ENCODE results near the gene INVS. TPM values are rescaled to one million over a fixed set of nuclear protein-coding genes. Genes with fewer than 3 reads are reported as not detected.

INVS gene
- total RNA-seq, 1 experiment from 2014 or later = 21.1 TPM

- RAD21 ChIA-PET (ENCODE audit: low non-redundant PET in 1 of 2, low total read pairs in 2 of 2, uncharacterized antibody in 2 of 2, unreplicated experiment in 2 of 2) = no interaction called here
These were observed 97.8 kb downstream of the INVS start for GRCh38 chr9:100196828-100197227.

More at GRCh38 chr9:100196828-100197227, 97.8 kb downstream of the INVS start:
- no peak overlapping the region for H3K4me2 ChIP-seq (ENCODE audit: low read length)
- no peak overlapping the region for H3K27ac ChIP-seq (ENCODE audit: low read depth, low read length)
- H3K27me3 ChIP-seq (ENCODE audit: insufficient read depth, low read length) = no peaks in the 10 kb centered on the region
- intact Hi-C loops (cut with micrococcal nuclease) = no loop called here
- no TSS peak for BruUV-seq (replicated peaks)
- no peak overlapping the region for H3K9ac ChIP-seq (ENCODE audit: low read length)
- DNase-seq (ENCODE audit: low read depth, low spot score) (no peak), ATAC-seq (no peak)
- no peaks in the 10 kb centered on the region for H3K9me2 ChIP-seq (ENCODE audit: insufficient read depth)
- H4K20me1 ChIP-seq (ENCODE audit: insufficient read depth) = no peaks in the 10 kb centered on the region
- CTCF ChIA-PET = no interaction called here
- no peak overlapping the region for H2AFZ ChIP-seq (ENCODE audit: low read depth, low read length, poor library complexity, severe bottlenecking)
- POLR2A ChIA-PET = no interaction called here
- TF ChIP-seq CEBPB (IDR thresholded peaks at IDR 0.05; ENCODE audit: low read depth) (no peak), POLR2A (IDR thresholded peaks at IDR 0.05; ENCODE audit: borderline replicate concordance, extremely low read depth, insufficient read depth, insufficient read length) (no peak), MAX (IDR thresholded peaks at IDR 0.05) (no peak), POLR2AphosphoS5 (IDR thresholded peaks at IDR 0.05; ENCODE audit: low read depth, low read length) (no peak), ZNF274 (IDR thresholded peaks at IDR 0.05; ENCODE audit: low read depth, low read length) (no peak), ZFX (IDR thresholded peaks at IDR 0.05) (no peak), YY1 (IDR thresholded peaks at IDR 0.05; ENCODE audit: extremely low read depth, insufficient replicate concordance, low read depth, low read length) (no peak), REST (IDR thresholded peaks at IDR 0.05; ENCODE audit: low read depth) (no peak), TCF7L2 (IDR thresholded peaks at IDR 0.05; ENCODE audit: borderline replicate concordance, extremely low read depth, insufficient read depth, insufficient read length) (no peak), ZBTB33 (IDR thresholded peaks at IDR 0.05; ENCODE audit: extremely low read depth, insufficient replicate concordance, low read length) (no peak), EGR1 (IDR thresholded peaks at IDR 0.05; ENCODE audit: low read depth) (no peak), CTCF (IDR thresholded peaks at IDR 0.05 in 2 of 3, conservative IDR thresholded peaks at IDR 0.05 in 1 of 3; ENCODE audit: borderline replicate concordance in 1 of 3, insufficient read depth in 1 of 3, low read depth in 2 of 3, low read length in 2 of 3) (no peak), SP1 (IDR thresholded peaks at IDR 0.05; ENCODE audit: low read depth) (no peak), FOSL1 (IDR thresholded peaks at IDR 0.05; ENCODE audit: low read depth) (no peak), ELF1 (IDR thresholded peaks at IDR 0.05; ENCODE audit: borderline replicate concordance, low read depth) (no peak), JUND (IDR thresholded peaks at IDR 0.05) (no peak), CBX3 (IDR thresholded peaks at IDR 0.05; ENCODE audit: low read depth) (no peak), EZH2phosphoT487 (IDR thresholded peaks at IDR 0.05; ENCODE audit: borderline replicate concordance) (no peak), EZH2 (IDR thresholded peaks at IDR 0.05) (no peak)
- no peak overlapping the region for H3K4me3 ChIP-seq (replicated peaks in 1 of 2; ENCODE audit: low read depth in 1 of 2, low read length in 2 of 2)
- no peaks in the 10 kb centered on the region for H3K4me1 ChIP-seq (ENCODE audit: control insufficient read depth in 1 of 2, insufficient read depth in 2 of 2, low read length in 2 of 2)
- no peaks in the 10 kb centered on the region for H3K9me3 ChIP-seq (ENCODE audit: control insufficient read depth in 1 of 2, insufficient read depth in 1 of 2, low read depth in 1 of 2, low read length in 2 of 2)
- H3K79me2 ChIP-seq (ENCODE audit: insufficient read depth, low read length) = 0 out of 2 replicates have a peak, but pooled peaks cover 3% of the 10 kb centered on the region
- no peaks in the 10 kb centered on the region for H3K36me3 ChIP-seq (ENCODE audit: control insufficient read depth in 1 of 2, insufficient read depth in 2 of 2, low read length in 2 of 2)

Measured in HCT116 (cell line).